ENCODE measurements around the gene IPO9.

IPO9 gene

GRCh38 chr1:201902198-201902597 is 73.2 kb downstream of the IPO9 start:
- H3K27ac ChIP-seq, result no peak overlapping the region
- no peak for TF ChIP-seq CTCF (conservative IDR thresholded peaks at IDR 0.05)

GRCh38 chr1:201903135-201903534 is 74.2 kb downstream of the IPO9 start:
- TF ChIP-seq CTCF (conservative IDR thresholded peaks at IDR 0.05), result no peak
- H3K27ac ChIP-seq, result no peak overlapping the region

- no peak for TF ChIP-seq CTCF (conservative IDR thresholded peaks at IDR 0.05)
- no peak overlapping the region for H3K27ac ChIP-seq
Measured at GRCh38 chr1:201904579-201904978, 75.6 kb downstream of the IPO9 start.

- H3K27ac ChIP-seq, result no peak overlapping the region
Measured at GRCh38 chr1:201905234-201905890, 76.4 kb downstream of the IPO9 start.

GRCh38 chr1:201906336-201906735 is 77.4 kb downstream of the IPO9 start:
- no peak for TF ChIP-seq CTCF (conservative IDR thresholded peaks at IDR 0.05)
- no peak overlapping the region for H3K27ac ChIP-seq

More at GRCh38 chr1:201905234-201905890, 76.4 kb downstream of the IPO9 start:
- no peak for TF ChIP-seq CTCF (conservative IDR thresholded peaks at IDR 0.05)

GRCh38 chr1:201907621-201908020 is 78.7 kb downstream of the IPO9 start:
- TF ChIP-seq CTCF (conservative IDR thresholded peaks at IDR 0.05), result no peak
- H3K27ac ChIP-seq, result no peak overlapping the region

GRCh38 chr1:201911826-201912571 is 83.0 kb downstream of the IPO9 start:
- H3K27ac ChIP-seq, result no peak overlapping the region
- no peak for TF ChIP-seq CTCF (conservative IDR thresholded peaks at IDR 0.05)
